ENCODE results near the gene SGO2.

Gene SGO2, protein sequence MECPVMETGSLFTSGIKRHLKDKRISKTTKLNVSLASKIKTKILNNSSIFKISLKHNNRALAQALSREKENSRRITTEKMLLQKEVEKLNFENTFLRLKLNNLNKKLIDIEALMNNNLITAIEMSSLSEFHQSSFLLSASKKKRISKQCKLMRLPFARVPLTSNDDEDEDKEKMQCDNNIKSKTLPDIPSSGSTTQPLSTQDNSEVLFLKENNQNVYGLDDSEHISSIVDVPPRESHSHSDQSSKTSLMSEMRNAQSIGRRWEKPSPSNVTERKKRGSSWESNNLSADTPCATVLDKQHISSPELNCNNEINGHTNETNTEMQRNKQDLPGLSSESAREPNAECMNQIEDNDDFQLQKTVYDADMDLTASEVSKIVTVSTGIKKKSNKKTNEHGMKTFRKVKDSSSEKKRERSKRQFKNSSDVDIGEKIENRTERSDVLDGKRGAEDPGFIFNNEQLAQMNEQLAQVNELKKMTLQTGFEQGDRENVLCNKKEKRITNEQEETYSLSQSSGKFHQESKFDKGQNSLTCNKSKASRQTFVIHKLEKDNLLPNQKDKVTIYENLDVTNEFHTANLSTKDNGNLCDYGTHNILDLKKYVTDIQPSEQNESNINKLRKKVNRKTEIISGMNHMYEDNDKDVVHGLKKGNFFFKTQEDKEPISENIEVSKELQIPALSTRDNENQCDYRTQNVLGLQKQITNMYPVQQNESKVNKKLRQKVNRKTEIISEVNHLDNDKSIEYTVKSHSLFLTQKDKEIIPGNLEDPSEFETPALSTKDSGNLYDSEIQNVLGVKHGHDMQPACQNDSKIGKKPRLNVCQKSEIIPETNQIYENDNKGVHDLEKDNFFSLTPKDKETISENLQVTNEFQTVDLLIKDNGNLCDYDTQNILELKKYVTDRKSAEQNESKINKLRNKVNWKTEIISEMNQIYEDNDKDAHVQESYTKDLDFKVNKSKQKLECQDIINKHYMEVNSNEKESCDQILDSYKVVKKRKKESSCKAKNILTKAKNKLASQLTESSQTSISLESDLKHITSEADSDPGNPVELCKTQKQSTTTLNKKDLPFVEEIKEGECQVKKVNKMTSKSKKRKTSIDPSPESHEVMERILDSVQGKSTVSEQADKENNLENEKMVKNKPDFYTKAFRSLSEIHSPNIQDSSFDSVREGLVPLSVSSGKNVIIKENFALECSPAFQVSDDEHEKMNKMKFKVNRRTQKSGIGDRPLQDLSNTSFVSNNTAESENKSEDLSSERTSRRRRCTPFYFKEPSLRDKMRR

DNA sequence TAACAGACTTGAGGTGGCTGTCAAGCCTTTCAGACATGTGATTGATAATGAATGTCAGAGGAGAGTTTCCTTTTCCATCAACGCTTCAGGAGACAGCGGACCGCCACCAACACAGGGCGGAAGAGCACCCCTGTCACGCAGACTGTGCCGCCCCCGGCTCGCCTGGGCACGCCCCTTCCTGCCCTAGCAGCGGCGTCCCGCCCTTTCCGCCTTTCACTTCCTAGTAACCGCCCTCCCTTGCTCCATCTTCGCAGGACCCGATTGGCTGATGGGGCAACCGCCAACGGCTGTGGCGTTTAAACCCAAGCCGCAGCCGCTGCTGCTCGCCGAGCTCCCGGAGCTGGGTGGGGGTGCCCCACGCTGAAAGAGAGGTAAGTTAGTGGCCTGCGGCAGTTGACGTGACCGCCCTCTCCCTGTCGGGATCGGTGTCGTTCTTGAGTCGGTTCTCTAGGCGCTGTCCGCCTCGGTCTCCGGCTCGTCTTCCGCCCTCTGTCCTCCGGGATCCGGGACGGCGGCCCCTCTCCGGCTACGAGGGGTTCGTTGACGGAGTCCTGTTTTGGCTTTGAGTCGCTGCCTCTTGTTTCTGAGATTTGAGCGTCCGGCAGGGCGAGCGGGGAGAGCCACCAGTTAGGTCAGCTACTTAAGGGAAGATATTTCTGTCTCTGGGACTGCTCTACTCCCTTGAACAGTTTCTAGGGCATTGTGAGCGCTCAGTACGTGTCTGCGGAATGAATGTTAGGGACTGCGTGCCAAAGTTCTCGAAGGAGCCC lies at the start of gene SGO2:
SGO2 (plus strand) TSS at position 326 of the 770 bp plus-strand sequence. CDS start 6,769 bp downstream, outside the sequence.
- peak; percentile 91 for DNase-seq (ENCODE audit: low read depth, low spot score)

DNA sequence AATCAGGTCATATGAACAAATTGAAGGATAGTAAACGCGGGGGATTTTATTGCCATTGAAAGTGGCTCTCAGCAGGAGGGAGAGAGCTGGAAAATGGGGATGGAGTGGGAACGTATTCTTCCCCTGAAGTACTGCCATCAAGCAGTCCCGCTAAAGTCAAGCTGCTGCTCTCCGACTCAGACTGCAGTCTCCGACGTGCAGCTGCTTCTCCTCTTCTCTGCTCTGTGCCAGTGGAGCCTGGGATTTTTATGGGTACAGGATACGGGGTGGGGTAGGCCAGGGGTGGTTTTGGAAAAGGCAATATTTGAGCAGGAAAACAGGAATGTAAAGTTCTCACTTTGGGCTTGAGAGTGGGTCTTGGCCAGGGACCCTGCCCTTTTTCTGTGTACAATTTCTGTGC lies 49.2 kb upstream of the SGO2 start:
- no peak for DNase-seq (ENCODE audit: low read depth, low spot score)

DNA sequence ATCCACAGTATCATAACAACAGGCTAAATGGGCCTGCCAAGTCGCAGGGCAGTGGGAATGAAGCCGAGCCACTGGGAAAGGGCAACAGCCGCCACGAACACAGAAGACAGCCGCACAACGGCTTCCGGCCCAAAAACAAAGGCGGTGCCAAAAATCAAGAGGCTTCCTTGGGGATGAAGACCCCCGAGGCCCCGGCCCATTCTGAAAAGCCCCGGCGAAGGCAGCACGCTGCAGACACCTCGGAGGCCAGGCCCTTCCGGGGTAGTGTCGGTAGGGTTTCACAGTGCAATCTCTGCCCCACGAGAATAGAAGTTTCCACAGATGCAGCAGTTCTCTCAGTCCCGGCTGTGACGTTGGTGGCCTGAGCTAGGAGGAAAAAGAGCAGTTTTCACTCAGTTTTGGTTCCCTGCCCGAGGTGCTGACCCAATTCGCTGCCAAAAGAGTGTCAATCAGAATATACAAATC lies 48.3 kb upstream of the SGO2 start:
- no peak for DNase-seq (ENCODE audit: low read depth, low spot score)

DNA sequence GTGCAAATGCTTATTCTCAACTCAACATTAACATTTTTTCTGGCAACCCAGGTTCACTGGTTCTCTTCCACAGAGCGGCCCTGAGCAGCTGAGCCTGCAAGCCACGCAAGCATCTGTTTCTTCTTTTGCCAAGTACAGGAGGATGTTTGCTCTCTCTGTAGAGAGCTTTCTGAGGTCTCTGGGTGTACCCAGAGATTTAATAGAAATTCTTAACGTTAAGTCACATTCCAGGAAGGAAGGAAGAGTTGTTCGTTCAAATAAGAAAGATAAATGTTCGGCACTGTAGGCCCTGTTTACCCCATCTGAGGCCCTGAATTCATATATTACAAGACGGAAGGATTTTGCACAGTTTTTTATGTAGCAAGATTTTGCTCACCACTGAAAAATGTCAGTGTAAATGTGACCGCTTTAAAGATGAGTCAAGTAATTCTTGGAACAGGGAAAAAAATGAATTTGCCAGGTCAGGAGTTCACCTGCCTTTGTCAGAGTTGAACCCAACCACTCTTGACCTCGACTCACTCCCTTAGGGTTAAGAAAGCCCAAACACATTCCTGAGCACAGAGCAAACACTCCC lies 46.2 kb upstream of the SGO2 start:
- DNase-seq (ENCODE audit: low read depth, low spot score), result no peak

DNA sequence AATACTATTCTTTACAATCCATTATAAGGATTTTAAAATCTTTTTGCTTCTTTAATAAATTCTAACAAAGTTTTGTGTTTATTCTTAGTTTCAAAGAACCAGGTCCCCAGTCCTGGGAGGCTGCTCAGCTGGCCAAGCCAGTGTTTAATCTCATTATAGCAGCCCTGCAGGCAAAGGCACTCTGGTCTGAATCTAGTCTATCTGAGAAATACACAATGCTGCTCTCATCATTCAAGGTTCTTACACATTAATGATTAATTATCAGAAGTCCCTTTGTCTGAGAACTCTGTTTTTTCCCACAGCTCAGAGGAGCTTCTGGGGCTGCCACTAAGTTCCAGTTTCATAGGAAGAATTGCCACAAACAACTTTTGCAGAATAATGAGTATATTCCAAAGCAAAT lies 43.8 kb upstream of the SGO2 start:
- no peak for DNase-seq (ENCODE audit: low read depth, low spot score)

DNA sequence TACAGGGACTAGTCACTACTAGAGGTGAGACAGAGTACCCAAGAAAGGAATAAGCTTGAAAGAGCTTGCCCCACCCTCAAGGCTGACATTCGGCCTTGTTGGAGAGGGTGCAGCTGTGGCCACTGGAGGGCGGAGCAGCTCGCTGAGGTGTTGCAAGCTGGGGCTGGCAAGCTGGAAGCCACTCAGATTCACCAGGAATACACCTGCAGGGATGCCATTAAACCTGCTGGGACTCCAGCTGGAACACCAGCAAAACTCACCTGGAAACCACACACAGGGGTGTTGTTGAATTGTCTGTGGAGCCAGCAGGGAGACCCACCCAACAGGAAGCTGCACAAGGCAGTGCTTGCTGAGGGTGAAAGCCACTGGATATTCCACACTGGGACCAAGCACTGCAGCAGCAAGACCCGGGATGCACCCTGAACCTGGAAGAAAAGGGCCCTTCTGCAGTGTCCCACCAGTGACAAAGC lies 42.2 kb upstream of the SGO2 start:
- no peak for DNase-seq (ENCODE audit: low read depth, low spot score)

DNA sequence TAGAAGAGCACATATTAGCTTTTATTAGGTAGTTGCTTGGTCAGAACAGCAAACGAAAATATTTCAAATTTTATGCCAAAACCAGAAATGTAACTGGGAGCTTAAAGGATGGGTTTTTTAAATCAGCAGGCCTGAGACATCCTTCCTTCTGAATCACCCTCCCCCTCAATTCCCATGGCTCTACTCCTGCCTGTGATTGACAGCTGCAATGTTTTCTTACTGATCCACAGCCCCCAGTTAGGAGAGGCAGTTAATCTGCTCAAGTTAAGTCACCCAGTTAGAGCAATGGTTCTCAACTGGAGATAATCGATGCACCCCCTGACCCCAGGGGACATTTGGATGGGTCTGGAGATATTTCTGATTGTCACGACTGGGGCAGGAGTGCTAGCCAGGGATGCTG lies 41.1 kb upstream of the SGO2 start:
- no peak for DNase-seq (ENCODE audit: low read depth, low spot score)

DNA sequence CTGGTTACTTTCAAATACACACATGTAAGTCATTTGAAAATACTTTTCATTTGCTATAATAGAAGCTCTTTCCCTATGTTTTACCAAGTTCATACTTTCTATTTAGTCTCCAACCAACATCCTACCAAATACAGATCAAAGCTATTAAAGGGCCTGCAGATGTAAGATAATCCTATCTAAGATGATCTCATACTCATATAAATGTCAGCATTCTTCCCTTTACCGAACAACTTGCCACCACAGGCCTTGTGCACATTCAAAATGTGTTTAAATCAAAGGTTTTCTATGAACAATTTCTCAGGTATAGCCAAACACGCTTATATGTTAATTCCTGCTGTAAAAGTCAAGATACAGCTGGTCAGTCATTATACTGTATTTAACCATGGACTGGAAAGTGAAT lies 39.5 kb upstream of the SGO2 start:
- DNase-seq (ENCODE audit: low read depth, low spot score), result no peak

DNA sequence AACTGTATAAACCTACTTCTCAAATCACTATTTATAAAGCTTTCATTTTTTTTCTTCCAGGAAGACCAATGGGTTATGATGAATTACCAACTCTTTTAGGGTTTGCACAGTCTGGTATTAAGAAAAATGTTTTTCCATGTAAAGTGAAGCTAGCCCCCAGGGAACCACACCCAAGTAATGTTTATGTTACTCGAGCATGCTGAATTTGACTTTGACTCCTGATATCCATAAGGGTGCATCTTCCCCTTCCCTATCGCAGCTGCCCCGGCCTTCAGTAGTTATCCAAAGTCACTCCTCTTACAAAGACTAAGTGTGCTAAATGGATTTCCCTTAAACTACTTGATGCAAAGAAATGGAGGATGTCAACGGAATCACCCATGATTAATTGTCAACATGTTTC lies 37.8 kb upstream of the SGO2 start:
- no peak for DNase-seq (ENCODE audit: low read depth, low spot score)

DNA sequence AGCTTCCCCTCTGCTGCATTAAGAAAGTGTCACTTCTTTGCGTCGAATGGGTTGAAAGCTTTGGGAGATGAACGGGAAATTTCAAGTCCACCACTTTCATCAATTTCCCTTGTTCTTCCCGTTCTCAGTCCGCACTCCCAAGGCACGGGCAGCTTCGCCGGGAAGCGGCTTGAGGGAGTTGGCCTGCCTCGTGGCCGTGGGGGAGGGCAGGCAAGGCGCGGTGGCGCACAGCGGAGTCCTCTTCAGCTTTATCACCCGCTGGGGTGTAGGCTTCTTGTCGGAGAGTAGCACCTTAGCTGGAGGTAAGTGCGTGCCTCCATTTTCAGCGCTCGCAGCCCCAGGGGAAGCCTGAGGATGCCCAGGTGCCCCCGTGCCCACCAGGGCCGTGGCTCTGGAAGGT lies 36.0 kb upstream of the SGO2 start:
- DNase-seq (ENCODE audit: low read depth, low spot score), result no peak

DNA sequence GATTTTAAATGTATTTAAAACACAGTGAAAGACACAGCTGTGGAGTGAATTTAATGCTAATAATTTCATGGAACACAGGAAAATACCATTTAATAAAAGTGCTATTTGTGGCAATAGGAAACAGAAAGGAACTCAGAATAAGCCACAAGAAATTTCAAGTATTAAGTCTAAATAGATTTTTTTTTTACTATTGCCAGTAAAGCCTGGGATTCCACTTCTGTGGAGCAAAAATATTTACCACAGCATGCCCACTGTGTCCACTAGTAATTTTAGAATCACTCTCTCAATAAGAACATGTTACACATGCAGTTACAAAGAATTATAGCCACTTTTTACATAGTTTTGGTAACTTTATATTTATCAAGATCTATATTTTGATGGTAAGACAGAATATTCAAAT lies 33.4 kb upstream of the SGO2 start:
- no peak for DNase-seq (ENCODE audit: low read depth, low spot score)

DNA sequence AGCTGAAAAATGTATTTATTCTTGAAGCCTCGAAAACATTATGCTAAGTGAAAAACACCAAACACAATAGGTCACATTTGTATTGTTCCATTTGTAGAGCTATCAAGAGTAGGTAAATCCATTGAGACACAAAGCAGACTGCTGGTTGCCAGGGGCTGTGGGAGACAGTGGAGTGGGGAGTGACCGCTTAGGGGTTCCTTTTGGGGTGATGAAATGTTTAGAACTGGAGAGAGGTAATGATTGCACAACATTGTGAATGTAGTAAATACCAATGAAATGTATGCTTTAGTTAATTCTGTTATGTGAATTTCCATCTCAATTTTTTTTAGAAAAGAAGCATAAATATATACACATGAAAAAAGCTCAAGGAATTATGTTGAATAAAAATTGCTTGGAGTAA lies 32.0 kb upstream of the SGO2 start:
- no peak for DNase-seq (ENCODE audit: low read depth, low spot score)

DNA sequence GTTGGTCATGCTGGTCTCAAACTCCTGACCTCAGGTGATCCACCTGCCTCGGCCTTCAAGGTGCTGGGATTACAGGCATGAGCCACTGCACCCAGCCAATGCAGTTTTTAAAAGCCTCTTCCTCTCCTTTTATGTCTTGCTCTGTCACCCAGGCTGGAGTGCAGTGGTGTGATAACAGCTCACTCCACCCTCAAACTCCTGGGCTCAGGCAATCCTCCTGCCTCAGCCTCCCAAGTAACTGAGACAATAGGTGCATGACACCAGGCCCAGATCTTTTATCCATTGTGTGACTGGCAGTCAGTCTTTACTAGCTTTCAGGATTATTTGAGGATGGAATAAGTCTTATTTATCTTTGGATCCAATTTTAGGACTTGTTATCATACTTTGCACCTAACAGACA lies 29.3 kb upstream of the SGO2 start:
- no peak for DNase-seq (ENCODE audit: low read depth, low spot score)

DNA sequence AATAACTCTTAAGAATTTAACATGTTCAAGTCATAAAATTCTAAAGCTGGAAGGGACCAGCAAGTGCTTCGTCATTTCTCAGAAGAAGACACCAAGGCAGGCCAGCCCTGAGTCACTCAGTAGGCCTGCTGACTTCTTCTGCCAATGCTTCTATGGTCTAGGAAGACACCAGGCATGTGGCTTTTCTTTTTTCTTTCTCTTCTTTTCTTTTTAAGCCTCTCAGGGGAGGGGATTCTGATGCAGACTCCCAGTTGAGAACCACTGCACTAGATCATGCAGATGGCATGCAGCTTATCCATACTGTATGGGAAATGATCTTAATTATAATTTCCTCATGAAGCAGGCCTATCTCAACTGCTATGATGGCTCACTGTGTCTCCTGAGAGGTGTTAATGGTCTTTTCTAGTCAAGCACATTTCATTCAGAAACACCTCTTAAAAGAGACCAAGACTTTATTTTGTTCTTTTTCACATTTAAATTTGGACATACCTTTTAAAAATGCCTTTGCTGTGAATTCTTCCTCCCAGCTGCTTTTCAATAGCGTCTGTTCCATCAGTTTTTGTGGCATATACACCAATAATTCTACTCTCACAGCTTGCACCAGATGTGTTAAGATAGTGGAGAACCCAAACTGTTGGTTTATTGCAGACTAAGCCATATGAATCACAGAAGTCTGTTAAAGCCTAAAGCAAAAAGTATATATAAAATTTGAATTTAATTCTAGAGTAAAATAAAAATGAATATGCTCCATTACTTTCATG lies 27.4 kb upstream of the SGO2 start:
- no peak for DNase-seq (ENCODE audit: low read depth, low spot score)

DNA sequence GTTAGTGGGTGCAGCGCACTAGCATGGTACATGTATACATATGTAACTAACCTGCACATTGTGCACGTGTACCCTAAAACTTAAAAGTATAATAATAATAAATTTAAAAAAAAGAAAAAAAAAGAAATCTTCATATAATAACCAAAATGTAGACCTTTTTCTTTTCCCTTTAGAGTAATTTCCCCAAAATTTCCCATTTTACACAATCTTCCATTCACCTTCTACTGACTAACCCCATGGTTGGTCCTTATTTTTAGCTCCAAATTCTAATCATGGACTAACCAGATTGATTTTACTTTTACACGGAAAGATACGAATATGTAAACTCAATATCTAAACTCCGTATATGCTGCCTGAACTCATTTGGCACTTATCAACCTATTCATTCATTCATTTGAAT lies 23.8 kb upstream of the SGO2 start:
- no peak for DNase-seq (ENCODE audit: low read depth, low spot score)

DNA sequence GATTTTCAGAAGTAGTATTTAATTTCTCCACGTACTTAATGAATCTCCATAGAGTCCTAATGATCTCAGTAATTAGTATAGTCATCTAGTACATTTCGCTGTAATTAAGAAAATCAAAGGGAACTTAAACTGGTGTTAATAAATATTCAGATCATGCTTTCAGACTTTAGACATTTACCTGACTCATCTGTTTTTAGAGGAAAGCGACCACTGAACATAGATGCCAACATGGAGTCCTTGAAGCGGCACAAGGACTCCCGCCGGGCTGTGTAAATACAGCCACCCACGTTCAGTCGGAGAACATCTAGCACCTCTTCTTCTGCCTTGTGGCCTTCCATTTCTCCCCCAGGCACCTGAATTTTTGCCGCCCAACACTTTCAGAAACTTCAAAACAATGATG lies 19.3 kb upstream of the SGO2 start:
- no peak for DNase-seq (ENCODE audit: low read depth, low spot score)

DNA sequence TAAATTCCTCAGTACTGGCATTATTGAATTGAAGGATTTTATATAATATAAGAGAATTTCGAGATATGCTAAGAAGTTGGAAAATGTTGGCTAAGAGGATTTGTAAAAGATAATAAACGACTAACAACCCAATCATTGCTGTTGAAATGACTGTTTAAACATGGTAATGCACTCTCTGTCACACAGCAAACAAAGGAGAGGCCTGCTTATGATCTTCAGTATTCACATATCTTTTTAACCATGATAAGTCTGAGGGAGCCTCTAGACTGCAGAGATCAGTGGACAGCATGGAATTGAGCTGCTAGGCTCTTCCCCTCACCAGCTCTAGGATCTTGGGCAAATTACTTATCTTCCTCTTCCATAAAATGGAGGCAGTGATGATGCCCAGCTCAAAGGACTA lies 18.8 kb upstream of the SGO2 start:
- DNase-seq (ENCODE audit: low read depth, low spot score), result no peak

DNA sequence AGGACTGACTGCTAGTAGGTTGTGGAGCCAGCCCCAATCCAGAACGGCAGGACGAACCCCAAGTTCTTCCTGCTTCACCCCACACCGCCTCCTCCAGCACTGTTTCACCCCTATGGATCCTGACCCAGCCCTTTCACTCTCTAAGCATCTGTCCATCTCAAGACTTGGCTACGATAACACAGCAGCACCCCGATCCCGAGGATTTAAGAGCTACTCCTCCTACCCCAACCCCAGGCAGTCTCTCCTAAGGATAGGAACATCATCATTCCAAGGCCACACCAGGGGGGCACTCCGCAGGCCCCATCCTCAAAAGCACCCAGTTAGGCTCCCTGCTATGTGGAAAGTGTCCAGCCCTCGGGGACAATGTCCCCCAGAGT lies 16.8 kb upstream of the SGO2 start:
- DNase-seq (ENCODE audit: low read depth, low spot score), result no peak

DNA sequence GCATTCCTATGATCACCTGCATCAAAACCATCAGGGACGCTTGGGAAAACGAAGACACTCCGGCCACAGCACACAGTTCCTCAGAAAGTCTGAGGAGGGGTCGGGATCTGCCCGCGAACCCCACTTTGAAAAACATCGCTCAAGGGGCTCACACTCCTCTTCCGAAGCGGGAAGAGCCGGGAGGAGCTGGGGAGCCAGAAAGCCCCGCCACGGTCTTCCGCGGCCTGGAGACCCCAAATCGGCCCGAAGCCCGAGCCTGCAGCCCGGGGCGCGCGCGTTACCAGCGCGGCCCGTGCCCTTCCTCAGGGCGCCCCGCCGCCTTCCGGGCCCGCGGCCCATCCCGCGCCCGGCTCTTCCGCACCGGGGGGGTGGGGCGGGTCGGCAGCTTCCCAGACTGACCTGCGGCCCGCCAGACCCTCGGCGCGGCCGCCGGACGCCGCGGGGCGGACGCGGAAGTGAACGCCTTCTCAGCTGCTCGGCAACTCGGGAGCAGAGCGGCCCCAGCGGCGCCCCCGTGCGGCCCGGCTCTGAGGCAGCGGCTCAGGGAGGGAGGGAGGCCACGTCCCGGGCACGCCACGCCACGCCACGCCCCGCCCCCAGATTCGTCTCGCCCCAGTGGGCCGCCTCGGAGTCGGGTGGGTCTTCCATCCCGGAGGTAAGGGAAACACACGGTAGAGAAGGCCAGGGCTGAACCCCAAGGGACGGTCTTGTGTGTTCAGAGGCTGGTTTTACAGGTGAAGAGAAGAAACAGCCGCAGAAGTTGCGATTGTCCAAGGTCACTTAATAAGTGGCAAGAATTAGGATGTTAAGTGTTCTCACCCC lies 16.2 kb upstream of the SGO2 start, which contains the start of gene KCTD18:
KCTD18 (minus strand) TSS at position 457 of the 822 bp plus-strand sequence. CDS start 3,052 bp downstream, outside the sequence.
- DNase-seq (ENCODE audit: low read depth, low spot score), result peak; percentile 76
